Left renal cortex interstitium (tissue), 4 donors: ENCODE results near the gene TCL1A. TPM values are rescaled to one million over a fixed set of nuclear protein-coding genes. Genes with fewer than 3 reads are reported as not detected.
"Not testable (repeated sequence)": the region's sequence is repeated elsewhere in the genome, so short reads cannot be mapped to it uniquely, and the experiment has no call there.

Source experiments
- DNase-seq, 4 donors: peaks; one replicate each; pipeline ENCODE4 v3.0.0-alpha.2; 2013; ENCODE audit warnings: low read depth in 4 of 4, low spot score in 2 of 4, missing footprints in 1 of 4
- polyA plus RNA-seq, 4 donors: library from polyadenylated mRNA; unstranded; fragments of 120-200 nt; gene quantifications; one replicate each; pipeline ENCODE4 v1.2.1, GENCODE V29; 2013; ENCODE audit not compliant: insufficient read length in 4 of 4

Gene TCL1A
- 1 to 10 TPM in 2 of 4 donors, under 1 TPM in 2; 0.54 to 1.9 (median 1.1) TPM for polyA plus RNA-seq

DNA sequence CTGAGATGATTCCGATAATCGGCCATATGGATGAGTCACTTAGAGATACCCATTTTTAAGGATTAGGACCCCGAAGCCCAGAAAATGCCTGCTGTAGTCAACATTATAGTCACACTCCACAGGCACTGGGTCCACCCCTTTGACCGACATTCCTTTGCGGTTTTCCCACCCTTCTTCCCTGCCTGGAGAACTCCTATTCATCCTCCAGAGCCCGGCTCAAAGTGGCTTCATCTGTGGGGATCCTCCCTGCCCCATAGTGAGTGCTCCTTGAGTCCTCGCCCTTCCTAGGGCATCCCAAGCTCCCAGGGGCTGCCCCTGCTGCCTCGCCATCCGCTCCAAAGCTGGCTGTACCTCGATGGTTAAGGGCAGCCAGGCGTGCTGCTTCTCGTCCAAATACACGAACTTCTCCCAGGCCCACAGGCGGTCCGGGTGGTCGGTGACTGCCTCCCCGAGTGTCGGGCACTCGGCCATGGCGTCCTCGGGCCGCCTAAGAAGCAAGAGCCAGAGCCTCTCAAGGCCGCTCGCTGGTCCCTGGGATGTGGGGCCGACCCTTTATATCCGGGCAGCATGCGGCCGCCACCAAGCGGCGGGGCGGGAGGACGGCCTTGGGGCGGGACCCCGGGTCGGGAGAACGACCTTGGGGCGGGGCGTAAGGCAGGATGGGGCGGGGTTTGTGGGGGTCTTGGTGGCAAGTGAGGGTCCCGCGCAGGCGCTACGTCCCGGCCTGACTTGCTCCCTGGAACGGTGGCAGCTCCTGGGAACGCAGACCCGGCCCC lies at the start of gene TCL1A:
Gene TCL1A (minus strand): TSS at position 530 of the 776 bp plus-strand sequence. CDS start 59 bp downstream, at position 471.
- DNase-seq = no peak

DNA sequence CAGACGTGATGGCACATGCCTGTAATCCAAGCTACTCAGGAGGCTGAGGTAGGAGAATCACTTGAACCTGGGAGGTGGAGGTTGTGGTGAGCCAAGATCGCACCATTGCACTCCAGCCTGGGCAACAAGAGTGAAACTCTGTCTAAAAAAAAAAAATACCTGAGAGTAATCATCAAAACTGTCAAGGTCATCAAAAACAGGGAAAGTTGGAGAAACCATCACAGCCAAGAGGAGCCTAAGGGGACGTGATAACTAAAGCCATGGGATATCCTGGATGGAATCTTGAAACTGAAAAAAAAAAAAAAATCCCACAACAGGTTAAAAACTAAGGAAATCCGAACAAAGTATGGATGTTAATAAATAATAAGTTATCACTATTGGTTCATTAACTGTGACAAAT lies 49.1 kb upstream of the TCL1A start:
- not testable (repeated sequence) for DNase-seq

DNA sequence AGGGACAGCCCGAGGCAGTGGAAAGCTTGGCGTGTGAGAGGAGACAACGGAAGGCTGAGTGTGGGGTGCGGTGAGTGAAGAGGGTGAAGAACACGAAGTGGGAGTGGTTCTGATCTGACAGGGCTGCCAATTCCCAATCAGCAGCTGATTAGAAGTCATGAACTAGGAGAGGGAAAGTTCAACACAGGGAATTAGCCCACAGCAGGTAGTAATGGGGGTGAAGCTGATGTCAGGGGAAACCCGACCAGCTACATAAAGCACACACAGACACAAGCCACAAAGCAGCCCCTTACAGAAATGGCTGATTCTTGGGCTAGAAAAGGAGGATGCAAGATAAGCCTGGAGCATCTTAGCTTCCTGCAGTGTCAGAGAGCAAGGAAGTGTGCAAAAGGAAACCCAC lies 47.5 kb upstream of the TCL1A start:
- no peak for DNase-seq

- DNase-seq = no peak
These were observed 46.7 kb upstream of the TCL1A start for GRCh38 chr14:95760596-95760995.

GRCh38 chr14:95759941-95760340 lies 46.0 kb upstream of the TCL1A start:
- no peak for DNase-seq

DNA sequence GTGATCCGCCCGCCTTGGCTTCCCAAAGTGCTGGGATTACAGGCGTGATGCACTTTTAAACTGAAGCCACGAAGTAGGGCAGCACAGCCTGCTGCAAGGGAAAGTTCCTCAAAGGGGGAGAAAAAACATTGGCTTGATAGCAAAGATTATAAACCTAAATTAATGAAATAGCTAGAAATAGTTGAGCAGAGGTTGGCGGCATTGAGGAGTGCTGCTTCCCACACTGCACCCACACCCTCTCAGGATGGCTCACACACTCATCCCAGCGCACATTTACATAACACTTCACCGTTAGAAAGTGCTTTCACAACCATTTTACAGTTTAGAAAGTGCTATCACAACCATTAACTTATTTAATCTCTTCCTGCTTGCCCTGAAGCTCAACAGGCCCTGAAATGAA lies 44.4 kb upstream of the TCL1A start:
- DNase-seq = no peak

GRCh38 chr14:95756751-95757150 lies 42.8 kb upstream of the TCL1A start:
- DNase-seq = no peak

DNA sequence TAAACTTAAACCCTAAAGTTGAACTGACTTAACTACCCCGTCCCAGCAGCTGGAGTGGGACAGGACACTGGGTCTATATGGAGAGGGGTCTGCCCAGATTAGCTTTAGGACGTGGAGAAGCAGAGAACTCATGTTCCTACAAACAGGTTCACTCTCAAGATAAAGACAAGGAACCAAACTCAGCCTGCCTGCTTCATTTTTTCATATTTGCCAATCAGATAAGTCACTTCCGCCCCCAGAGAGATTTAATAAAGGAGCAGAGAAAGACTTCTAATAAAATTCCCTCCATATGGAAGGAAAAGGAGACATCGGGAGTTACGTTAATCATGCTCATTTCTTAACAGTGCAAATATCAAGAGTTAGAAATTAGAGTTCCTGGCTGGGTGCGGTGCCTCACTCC lies 42.2 kb upstream of the TCL1A start:
- no peak for DNase-seq

GRCh38 chr14:95741781-95742180 lies 27.9 kb upstream of the TCL1A start:
- DNase-seq = no peak

GRCh38 chr14:95741038-95741490 lies 27.1 kb upstream of the TCL1A start:
- DNase-seq = peak in 1 of 4 donors; percentile 24

DNA sequence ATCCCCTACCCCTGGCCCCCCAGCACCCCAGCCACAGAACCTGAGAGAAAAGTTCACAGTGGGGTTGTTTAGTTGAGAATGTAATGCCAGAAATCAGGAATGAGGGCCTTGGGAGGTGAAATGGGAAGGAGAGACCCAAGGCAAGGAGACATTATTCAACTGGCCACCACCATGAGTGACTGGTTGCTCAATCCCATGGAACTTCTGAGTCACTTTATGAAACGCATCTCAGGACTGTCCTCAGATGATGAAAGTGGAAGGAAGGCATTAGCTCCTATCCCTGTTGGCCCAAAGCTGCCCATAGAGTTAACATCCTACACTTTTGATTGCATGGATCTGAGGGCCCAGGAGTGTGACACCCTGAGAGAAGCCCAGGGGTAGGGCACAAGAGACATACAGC lies 25.4 kb upstream of the TCL1A start:
- DNase-seq = no peak

DNA sequence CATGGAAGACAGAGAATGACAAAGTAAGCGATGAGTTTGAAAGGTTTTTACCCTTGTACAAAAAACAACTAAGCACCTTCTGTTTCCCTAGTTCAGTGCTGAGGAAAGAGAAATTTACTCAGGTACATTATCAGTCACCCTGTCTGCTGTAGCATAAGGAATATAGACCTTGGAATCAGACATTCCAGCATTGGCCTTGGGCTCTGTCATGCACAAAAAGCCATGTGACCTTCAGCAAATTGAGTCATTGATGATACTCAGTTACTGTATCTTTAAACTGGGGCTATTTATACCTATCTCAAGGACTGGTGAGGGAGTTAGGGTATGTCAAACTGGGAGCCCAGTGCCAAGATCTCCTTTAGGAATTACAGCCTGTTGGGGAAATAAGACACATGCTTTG lies 19.3 kb upstream of the TCL1A start:
- no peak for DNase-seq

- DNase-seq = no peak
These were observed 16.2 kb upstream of the TCL1A start for GRCh38 chr14:95730126-95730525.

- DNase-seq = not testable (repeated sequence)
These were observed 15.6 kb upstream of the TCL1A start for GRCh38 chr14:95729402-95730028.

GRCh38 chr14:95727056-95727700 lies 13.3 kb upstream of the TCL1A start:
- no peak for DNase-seq

GRCh38 chr14:95725685-95726336 lies 11.9 kb upstream of the TCL1A start:
- no peak for DNase-seq

- DNase-seq = no peak
These were observed 8.7 kb upstream of the TCL1A start for GRCh38 chr14:95722525-95723190.

DNA sequence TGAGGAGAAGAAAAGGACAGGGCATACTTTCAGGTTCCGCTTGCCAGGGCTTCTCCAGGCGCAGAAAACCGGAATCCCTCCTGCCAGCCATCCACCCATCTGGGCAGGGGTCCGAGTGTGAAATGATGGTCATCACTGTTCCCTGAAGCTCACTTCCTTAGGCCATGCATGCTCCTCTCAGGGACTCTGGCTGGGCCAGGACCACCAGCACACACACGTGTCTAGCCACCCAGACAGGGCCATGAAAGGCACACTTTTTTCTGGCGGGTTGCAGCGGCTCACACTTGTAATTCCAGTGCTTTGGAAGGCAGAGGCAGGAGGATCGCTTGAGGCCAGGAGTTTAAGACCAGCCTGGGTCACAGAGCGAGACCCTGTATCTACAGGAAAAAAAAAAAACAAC lies 1.5 kb downstream of the TCL1A start:
- no peak for DNase-seq

DNA sequence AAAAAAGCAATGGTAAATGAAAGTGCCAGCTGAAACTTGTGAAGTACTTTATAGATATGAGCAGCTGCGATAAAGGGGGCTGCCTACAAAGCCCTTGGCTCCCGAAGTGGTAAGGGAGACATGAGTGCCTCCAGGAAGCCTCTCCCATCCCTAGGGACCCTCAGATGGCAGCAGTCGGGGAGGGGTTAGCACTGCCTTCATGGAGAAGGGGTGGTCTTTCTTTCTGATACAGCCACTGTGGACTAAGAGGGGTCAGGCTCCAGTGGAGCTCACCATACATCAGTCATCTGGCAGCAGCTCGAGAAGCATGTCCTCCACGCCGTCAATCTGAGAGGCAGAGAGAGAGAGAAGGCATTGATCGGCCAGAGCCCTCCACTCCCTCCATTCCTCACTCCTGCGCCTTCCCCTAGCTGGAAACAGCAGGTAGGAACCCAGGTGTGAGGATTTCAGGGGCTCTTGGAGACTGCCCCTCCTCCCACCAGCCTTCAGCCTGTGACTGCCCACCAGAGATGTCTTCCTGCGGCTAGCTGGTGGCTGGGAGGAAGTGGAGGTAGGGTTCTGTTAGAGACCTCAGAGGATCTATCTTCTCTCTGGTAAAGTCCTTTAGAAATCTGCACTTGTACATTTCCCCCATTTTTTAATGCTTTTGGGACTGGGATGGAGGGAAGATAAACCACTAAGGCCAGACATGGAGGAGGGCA lies 2.3 kb downstream of the TCL1A start:
- no peak for DNase-seq

- no peak for DNase-seq
These were observed 3.8 kb downstream of the TCL1A start for GRCh38 chr14:95710106-95710505.
